ENCODE measurements around the gene SLC22A2.

DNA sequence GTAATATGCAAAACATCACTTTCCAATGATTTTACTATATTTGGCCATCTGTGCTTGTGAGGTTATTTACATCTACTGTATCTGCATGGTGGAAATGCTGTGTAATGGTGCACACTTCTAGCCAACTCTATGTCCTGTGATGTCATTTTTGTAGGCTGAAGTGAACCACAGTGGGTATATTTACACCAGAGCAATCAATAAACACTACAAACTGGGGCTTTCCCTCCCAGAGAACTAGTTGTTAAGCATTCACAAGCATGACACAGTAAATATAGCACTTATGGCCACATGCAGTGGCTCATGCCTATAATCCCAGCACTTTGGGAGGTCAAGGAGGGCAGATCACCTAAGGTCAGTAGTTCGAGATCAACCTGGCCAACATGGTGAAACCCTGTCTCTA, 4.9 kb downstream of the SLC22A2 start:
- TF ChIP-seq, protein P1, sequence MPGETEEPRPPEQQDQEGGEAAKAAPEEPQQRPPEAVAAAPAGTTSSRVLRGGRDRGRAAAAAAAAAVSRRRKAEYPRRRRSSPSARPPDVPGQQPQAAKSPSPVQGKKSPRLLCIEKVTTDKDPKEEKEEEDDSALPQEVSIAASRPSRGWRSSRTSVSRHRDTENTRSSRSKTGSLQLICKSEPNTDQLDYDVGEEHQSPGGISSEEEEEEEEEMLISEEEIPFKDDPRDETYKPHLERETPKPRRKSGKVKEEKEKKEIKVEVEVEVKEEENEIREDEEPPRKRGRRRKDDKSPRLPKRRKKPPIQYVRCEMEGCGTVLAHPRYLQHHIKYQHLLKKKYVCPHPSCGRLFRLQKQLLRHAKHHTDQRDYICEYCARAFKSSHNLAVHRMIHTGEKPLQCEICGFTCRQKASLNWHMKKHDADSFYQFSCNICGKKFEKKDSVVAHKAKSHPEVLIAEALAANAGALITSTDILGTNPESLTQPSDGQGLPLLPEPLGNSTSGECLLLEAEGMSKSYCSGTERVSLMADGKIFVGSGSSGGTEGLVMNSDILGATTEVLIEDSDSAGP (CRISPR knock-in tag; IDR thresholded peaks at IDR 0.05): no peak
- no peak for TF ChIP-seq FOXK2 (conservative IDR thresholded peaks at IDR 0.05 in 1 of 2, IDR thresholded peaks at IDR 0.05 in 1 of 2; ENCODE audit: low read depth in 2 of 2)
- TF ChIP-seq ZNF79 (CRISPR knock-in tag; IDR thresholded peaks at IDR 0.05; ENCODE audit: low read depth): no peak
- TF ChIP-seq, protein P2, sequence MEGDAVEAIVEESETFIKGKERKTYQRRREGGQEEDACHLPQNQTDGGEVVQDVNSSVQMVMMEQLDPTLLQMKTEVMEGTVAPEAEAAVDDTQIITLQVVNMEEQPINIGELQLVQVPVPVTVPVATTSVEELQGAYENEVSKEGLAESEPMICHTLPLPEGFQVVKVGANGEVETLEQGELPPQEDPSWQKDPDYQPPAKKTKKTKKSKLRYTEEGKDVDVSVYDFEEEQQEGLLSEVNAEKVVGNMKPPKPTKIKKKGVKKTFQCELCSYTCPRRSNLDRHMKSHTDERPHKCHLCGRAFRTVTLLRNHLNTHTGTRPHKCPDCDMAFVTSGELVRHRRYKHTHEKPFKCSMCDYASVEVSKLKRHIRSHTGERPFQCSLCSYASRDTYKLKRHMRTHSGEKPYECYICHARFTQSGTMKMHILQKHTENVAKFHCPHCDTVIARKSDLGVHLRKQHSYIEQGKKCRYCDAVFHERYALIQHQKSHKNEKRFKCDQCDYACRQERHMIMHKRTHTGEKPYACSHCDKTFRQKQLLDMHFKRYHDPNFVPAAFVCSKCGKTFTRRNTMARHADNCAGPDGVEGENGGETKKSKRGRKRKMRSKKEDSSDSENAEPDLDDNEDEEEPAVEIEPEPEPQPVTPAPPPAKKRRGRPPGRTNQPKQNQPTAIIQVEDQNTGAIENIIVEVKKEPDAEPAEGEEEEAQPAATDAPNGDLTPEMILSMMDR (IDR thresholded peaks at IDR 0.05 in 2 of 3, conservative IDR thresholded peaks at IDR 0.05 in 1 of 3; ENCODE audit: insufficient read depth in 2 of 3, low read depth in 1 of 3, low read length in 3 of 3): no peak
- TF ChIP-seq, protein P3, sequence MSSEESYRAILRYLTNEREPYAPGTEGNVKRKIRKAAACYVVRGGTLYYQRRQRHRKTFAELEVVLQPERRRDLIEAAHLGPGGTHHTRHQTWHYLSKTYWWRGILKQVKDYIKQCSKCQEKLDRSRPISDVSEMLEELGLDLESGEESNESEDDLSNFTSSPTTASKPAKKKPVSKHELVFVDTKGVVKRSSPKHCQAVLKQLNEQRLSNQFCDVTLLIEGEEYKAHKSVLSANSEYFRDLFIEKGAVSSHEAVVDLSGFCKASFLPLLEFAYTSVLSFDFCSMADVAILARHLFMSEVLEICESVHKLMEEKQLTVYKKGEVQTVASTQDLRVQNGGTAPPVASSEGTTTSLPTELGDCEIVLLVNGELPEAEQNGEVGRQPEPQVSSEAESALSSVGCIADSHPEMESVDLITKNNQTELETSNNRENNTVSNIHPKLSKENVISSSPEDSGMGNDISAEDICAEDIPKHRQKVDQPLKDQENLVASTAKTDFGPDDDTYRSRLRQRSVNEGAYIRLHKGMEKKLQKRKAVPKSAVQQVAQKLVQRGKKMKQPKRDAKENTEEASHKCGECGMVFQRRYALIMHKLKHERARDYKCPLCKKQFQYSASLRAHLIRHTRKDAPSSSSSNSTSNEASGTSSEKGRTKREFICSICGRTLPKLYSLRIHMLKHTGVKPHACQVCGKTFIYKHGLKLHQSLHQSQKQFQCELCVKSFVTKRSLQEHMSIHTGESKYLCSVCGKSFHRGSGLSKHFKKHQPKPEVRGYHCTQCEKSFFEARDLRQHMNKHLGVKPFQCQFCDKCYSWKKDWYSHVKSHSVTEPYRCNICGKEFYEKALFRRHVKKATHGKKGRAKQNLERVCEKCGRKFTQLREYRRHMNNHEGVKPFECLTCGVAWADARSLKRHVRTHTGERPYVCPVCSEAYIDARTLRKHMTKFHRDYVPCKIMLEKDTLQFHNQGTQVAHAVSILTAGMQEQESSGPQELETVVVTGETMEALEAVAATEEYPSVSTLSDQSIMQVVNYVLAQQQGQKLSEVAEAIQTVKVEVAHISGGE (CRISPR knock-in tag; IDR thresholded peaks at IDR 0.05): no peak
- no peak for TF ChIP-seq ZNF384 (IDR thresholded peaks at IDR 0.05; ENCODE audit: low read depth, low read length)
- TF ChIP-seq EZH2 (IDR thresholded peaks at IDR 0.05; ENCODE audit: borderline replicate concordance, low read depth, low read length): no peak
- no peak for TF ChIP-seq ZEB2 (IDR thresholded peaks at IDR 0.05)
- TF ChIP-seq, protein P4, sequence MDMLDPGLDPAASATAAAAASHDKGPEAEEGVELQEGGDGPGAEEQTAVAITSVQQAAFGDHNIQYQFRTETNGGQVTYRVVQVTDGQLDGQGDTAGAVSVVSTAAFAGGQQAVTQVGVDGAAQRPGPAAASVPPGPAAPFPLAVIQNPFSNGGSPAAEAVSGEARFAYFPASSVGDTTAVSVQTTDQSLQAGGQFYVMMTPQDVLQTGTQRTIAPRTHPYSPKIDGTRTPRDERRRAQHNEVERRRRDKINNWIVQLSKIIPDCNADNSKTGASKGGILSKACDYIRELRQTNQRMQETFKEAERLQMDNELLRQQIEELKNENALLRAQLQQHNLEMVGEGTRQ (CRISPR knock-in tag; IDR thresholded peaks at IDR 0.05): no peak
- no peak for TF ChIP-seq KDM2B (CRISPR knock-in tag; IDR thresholded peaks at IDR 0.05)
- TF ChIP-seq SOX6 (IDR thresholded peaks at IDR 0.05): no peak
- TF ChIP-seq PHB2 (IDR thresholded peaks at IDR 0.05; ENCODE audit: low read depth): no peak

All from K562 (cell line).